NCI-H2227 treated with DMSO at 0.1 percent for 48 hours (cell line): Measurements from ENCODE around the gene SHISA7.

Source experiments
- DNase-seq: peaks from one replicate; lab custom pipeline; 2025; lab: John Stamatoyannopoulos, UW

The SHISA7 gene

GRCh38 chr19:55482156-55482961 is 39.3 kb upstream of the SHISA7 start:
- DNase-seq: no peak

- no peak for DNase-seq
Measured at GRCh38 chr19:55481794-55482155, 38.7 kb upstream of the SHISA7 start.

GRCh38 chr19:55481148-55481793 is 38.2 kb upstream of the SHISA7 start:
- no peak for DNase-seq

GRCh38 chr19:55479451-55480230 is 36.5 kb upstream of the SHISA7 start:
- no peak for DNase-seq

GRCh38 chr19:55479045-55479444 is 35.9 kb upstream of the SHISA7 start:
- DNase-seq: no peak

- DNase-seq: no peak
Measured at GRCh38 chr19:55478364-55478763, 35.3 kb upstream of the SHISA7 start.

GRCh38 chr19:55477905-55478304 is 34.8 kb upstream of the SHISA7 start:
- no peak for DNase-seq

- DNase-seq: peak; percentile 100
Measured at GRCh38 chr19:55476100-55476775, 33.1 kb upstream of the SHISA7 start, which contains the start of gene ZNF628. ZNF628 (plus strand) TSS chr19:55476617; CDS start chr19:55479911, 3,294 bp downstream.

- no peak for DNase-seq
Measured at GRCh38 chr19:55474269-55475265, 31.5 kb upstream of the SHISA7 start.

GRCh38 chr19:55473225-55474012 is 30.3 kb upstream of the SHISA7 start:
- peak; percentile 58 for DNase-seq

GRCh38 chr19:55472463-55472862 is 29.4 kb upstream of the SHISA7 start:
- no peak for DNase-seq

GRCh38 chr19:55471266-55471665 is 28.2 kb upstream of the SHISA7 start:
- DNase-seq: no peak

- no peak for DNase-seq
Measured at GRCh38 chr19:55468054-55468393, 24.9 kb upstream of the SHISA7 start.

- no peak for DNase-seq
Measured at GRCh38 chr19:55467236-55468053, 24.3 kb upstream of the SHISA7 start.

GRCh38 chr19:55466241-55466614 is 23.1 kb upstream of the SHISA7 start:
- no peak for DNase-seq

- DNase-seq: no peak
Measured at GRCh38 chr19:55465460-55466240, 22.6 kb upstream of the SHISA7 start.

- peak; percentile 89 for DNase-seq
Measured at GRCh38 chr19:55464662-55465054, 21.6 kb upstream of the SHISA7 start, which contains the start of gene C19orf85. C19orf85 (minus strand) TSS chr19:55464751; CDS start chr19:55464554, 197 bp downstream.

- no peak for DNase-seq
Measured at GRCh38 chr19:55464039-55464661, 21.1 kb upstream of the SHISA7 start.
